ENCODE results near the gene VCAM1. TPM values are rescaled to one million over a fixed set of nuclear protein-coding genes. Genes with fewer than 3 reads are reported as not detected.

The VCAM1 gene
- total RNA-seq, 1 donor from 2014 or later, result not detected

- no peak for DNase-seq (ENCODE audit: low spot score)
- no peak for TF ChIP-seq CTCF (IDR thresholded peaks at IDR 0.05; ENCODE audit: unreplicated experiment)
- no peaks in the 10 kb centered on the region for H3K4me1 Mint-ChIP-seq (ENCODE audit: unreplicated experiment)
- H3K4me3 Mint-ChIP-seq (ENCODE audit: unreplicated experiment), result no peak overlapping the region
- H3K36me3 Mint-ChIP-seq (ENCODE audit: low read depth, unreplicated experiment), result no peaks in the 10 kb centered on the region
- no peaks in the 10 kb centered on the region for H3K9me3 Mint-ChIP-seq (ENCODE audit: unreplicated experiment)
- H3K27ac Mint-ChIP-seq (ENCODE audit: unreplicated experiment), result no peak overlapping the region
- H3K27me3 Mint-ChIP-seq (ENCODE audit: unreplicated experiment), result no peaks in the 10 kb centered on the region
These were observed 39.6 kb downstream of the VCAM1 start for GRCh38 chr1:100759188-100759587.

- TF ChIP-seq CTCF (IDR thresholded peaks at IDR 0.05; ENCODE audit: unreplicated experiment), result no peak
- no peak for DNase-seq (ENCODE audit: low spot score)
- Mint-ChIP-seq H3K9me3 (ENCODE audit: unreplicated experiment) (no peaks in the 10 kb centered on the region), H3K27ac (ENCODE audit: unreplicated experiment) (no peak overlapping the region), H3K36me3 (ENCODE audit: low read depth, unreplicated experiment) (no peaks in the 10 kb centered on the region), H3K27me3 (ENCODE audit: unreplicated experiment) (no peaks in the 10 kb centered on the region), H3K4me1 (ENCODE audit: unreplicated experiment) (no peaks in the 10 kb centered on the region), H3K4me3 (ENCODE audit: unreplicated experiment) (no peak overlapping the region)
These were observed 41.0 kb downstream of the VCAM1 start for GRCh38 chr1:100760511-100760910.

GRCh38 chr1:100762461-100762860, 42.9 kb downstream of the VCAM1 start:
- no peaks in the 10 kb centered on the region for H3K36me3 Mint-ChIP-seq (ENCODE audit: low read depth, unreplicated experiment)
- no peak overlapping the region for H3K4me3 Mint-ChIP-seq (ENCODE audit: unreplicated experiment)
- no peaks in the 10 kb centered on the region for H3K27me3 Mint-ChIP-seq (ENCODE audit: unreplicated experiment)
- no peak overlapping the region for H3K27ac Mint-ChIP-seq (ENCODE audit: unreplicated experiment)
- TF ChIP-seq CTCF (IDR thresholded peaks at IDR 0.05; ENCODE audit: unreplicated experiment), result no peak
- H3K9me3 Mint-ChIP-seq (ENCODE audit: unreplicated experiment), result no peaks in the 10 kb centered on the region
- no peak for DNase-seq (ENCODE audit: low spot score)
- H3K4me1 Mint-ChIP-seq (ENCODE audit: unreplicated experiment), result no peaks in the 10 kb centered on the region

- Mint-ChIP-seq H3K4me1 (ENCODE audit: unreplicated experiment) (peaks cover 11% of the 10 kb centered on the region), H3K9me3 (ENCODE audit: unreplicated experiment) (no peaks in the 10 kb centered on the region), H3K27me3 (ENCODE audit: unreplicated experiment) (peaks cover 1% of the 10 kb centered on the region), H3K36me3 (ENCODE audit: low read depth, unreplicated experiment) (no peaks in the 10 kb centered on the region), H3K27ac (ENCODE audit: unreplicated experiment) (no peak overlapping the region), H3K4me3 (ENCODE audit: unreplicated experiment) (no peak overlapping the region)
- DNase-seq (ENCODE audit: low spot score), result no peak
- TF ChIP-seq CTCF (IDR thresholded peaks at IDR 0.05; ENCODE audit: unreplicated experiment), result no peak
These were observed 47.8 kb downstream of the VCAM1 start for GRCh38 chr1:100767176-100767890.

- H3K36me3 Mint-ChIP-seq (ENCODE audit: low read depth, unreplicated experiment), result no peaks in the 10 kb centered on the region
- DNase-seq (ENCODE audit: low spot score), result no peak
- no peak overlapping the region for H3K27ac Mint-ChIP-seq (ENCODE audit: unreplicated experiment)
- peaks cover 1% of the 10 kb centered on the region for H3K27me3 Mint-ChIP-seq (ENCODE audit: unreplicated experiment)
- no peaks in the 10 kb centered on the region for H3K9me3 Mint-ChIP-seq (ENCODE audit: unreplicated experiment)
- peaks cover 11% of the 10 kb centered on the region for H3K4me1 Mint-ChIP-seq (ENCODE audit: unreplicated experiment)
- no peak overlapping the region for H3K4me3 Mint-ChIP-seq (ENCODE audit: unreplicated experiment)
- TF ChIP-seq CTCF (IDR thresholded peaks at IDR 0.05; ENCODE audit: unreplicated experiment), result no peak
These were observed 49.8 kb downstream of the VCAM1 start for GRCh38 chr1:100769323-100769722.

Measured in endothelial cell (in vitro differentiated cells).